ENCODE data around the gene GSTA2.

- TF ChIP-seq POLR2A (IDR thresholded peaks at IDR 0.05) (no peak), CTCF (IDR thresholded peaks at IDR 0.05) (no peak)
Measured at GRCh38 chr6:52726193-52726542, 37.1 kb downstream of the GSTA2 start.

Measured in adrenal gland (tissue), 5 donors.